Kidney glomerular epithelial cell (primary cell): ENCODE results near the gene HOXC6.

Experiments used
- DNase-seq: peaks from one replicate; lab custom pipeline; 2025; lab: John Stamatoyannopoulos, UW

The HOXC6 gene

GRCh38 chr12:54028314-54029201 lies at the start of gene HOXC6:
Gene HOXC6, plus strand, starts transcription at chr12:54028440. Its CDS starts 82 bp downstream, at chr12:54028522.
- DNase-seq, result no peak

- no peak for DNase-seq
Observed at GRCh38 chr12:53978477-53979356, 49.5 kb upstream of the HOXC6 start.

- DNase-seq, result peak; percentile 33
Observed at GRCh38 chr12:53980104-53980801, 48.0 kb upstream of the HOXC6 start.

GRCh38 chr12:53980802-53981496 lies 47.3 kb upstream of the HOXC6 start:
- no peak for DNase-seq

- DNase-seq, result no peak
Observed at GRCh38 chr12:53981634-53982565, 46.3 kb upstream of the HOXC6 start.

- no peak for DNase-seq
Observed at GRCh38 chr12:53982648-53983567, 45.3 kb upstream of the HOXC6 start.

GRCh38 chr12:53983568-53983949 lies 44.7 kb upstream of the HOXC6 start:
- DNase-seq, result no peak

- peak; percentile 52 for DNase-seq
Observed at GRCh38 chr12:53983950-53984572, 44.2 kb upstream of the HOXC6 start.

- DNase-seq, result peak; percentile 91
Observed at GRCh38 chr12:53984901-53985691, 43.1 kb upstream of the HOXC6 start, which contains the start of gene HOXC10. Gene HOXC10, plus strand, starts transcription at chr12:53985146. Its CDS starts 114 bp downstream, at chr12:53985260.

GRCh38 chr12:53985692-53985993 lies 42.6 kb upstream of the HOXC6 start:
- no peak for DNase-seq

GRCh38 chr12:53985994-53986685 lies 42.1 kb upstream of the HOXC6 start:
- DNase-seq, result no peak

- DNase-seq, result no peak
Observed at GRCh38 chr12:53986686-53987483, 41.4 kb upstream of the HOXC6 start.

GRCh38 chr12:53987787-53988230 lies 40.4 kb upstream of the HOXC6 start:
- no peak for DNase-seq

- DNase-seq, result no peak
Observed at GRCh38 chr12:53988541-53989226, 39.6 kb upstream of the HOXC6 start.

GRCh38 chr12:53989227-53990113 lies 38.8 kb upstream of the HOXC6 start:
- peak; percentile 41 for DNase-seq
